GM19452 (cell line): Measurements from ENCODE around the gene EFHD1.
"Not testable (repeated sequence)": the region's sequence is repeated elsewhere in the genome, so short reads cannot be mapped to it uniquely, and the experiment has no call there.

Experiments
- ATAC-seq: cut with Tn5 transposase; IDR thresholded peaks from one replicate; pipeline ENCODE4 v1.9.1; 2021; ENCODE audit not compliant: unreplicated experiment

Gene EFHD1

GRCh38 chr2:232615339-232615738, 18.1 kb upstream of the EFHD1 start:
- ATAC-seq = no peak

DNA sequence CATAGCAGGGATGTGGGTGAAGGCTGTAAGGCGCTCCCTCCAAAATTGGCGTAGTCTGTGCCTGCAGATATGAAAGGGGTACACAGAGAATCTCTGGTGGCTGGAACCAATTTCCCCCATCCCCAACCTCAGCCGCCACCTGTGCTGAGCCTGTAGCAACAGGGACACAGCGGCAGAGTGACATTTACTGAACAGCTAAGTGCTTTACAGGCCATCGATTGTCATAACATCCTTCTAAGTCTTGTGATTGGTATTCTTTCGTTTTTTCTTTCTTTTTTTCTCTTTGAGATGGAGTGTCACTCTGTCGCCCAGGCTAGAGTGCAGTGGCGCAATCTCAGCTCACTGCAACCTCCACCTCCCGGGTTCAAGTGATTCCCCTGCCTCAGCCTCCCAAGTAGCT, 12.2 kb upstream of the EFHD1 start:
- no peak for ATAC-seq

DNA sequence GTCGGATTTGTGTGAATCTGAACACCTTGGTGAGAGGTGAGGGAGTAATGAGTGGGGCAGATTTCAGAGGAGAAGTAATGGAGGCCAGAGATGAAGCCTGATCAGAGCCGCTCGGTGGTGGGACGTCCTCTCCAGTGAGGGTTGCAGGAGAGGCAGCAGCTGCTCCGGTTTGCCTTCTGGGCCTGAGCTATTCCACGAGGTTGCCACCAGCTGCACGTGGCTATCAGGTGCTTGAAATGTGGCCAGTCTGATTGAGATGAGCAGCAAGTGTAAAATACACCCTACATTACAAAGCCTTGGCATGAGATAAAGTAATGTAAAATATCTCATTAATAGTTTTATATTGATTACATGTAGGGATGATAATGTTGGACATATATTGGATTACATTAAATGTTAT, 10.8 kb upstream of the EFHD1 start:
- ATAC-seq = no peak

DNA sequence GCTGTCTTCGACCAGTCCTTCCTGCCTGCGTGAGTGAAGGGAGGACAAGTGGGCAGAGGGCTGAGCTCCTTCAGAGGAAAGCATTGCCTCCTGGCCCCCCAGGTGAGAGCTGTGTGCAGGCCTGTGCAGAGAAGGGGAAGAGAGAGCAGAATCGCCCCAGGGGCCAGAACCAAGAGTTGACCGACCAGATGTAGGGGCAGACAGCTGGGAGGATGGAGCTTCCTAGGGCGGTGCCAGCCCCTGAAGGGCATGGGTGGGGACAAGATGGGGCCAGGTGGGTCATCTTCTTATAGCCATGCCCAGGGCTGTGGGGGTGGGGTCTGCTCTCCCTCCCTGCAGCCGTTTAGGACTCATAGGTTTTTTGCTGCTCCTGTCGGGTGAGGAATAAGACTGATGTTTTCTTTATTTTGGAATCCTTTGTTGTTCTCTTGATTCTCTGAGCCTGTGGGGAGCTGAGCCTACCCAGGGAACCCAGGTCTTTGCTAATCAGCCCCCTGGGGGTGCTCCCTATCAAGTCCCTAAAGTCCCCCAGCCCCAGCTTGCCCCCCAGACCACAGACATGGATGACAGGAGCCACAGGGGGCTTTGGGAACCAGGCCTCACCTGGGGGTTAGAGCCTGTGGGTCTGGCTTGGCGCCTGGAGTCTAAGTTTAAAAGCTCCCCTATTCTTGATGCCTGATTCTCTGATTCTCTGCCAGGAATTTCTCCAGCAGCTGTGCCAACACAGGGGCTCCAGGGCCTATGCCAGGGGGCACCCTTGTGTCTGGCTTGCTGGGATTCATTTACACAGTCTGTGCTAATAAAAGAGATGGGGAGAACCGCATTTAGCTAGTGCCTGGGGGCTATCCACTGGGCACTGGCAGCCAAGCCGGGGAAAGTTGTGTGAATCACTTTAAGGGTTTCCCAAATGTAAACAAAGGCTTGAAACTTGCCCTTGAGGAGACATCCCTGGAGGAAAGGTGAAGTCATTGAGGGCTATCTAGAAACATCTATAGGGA, 9.3 kb upstream of the EFHD1 start:
- ATAC-seq = no peak

DNA sequence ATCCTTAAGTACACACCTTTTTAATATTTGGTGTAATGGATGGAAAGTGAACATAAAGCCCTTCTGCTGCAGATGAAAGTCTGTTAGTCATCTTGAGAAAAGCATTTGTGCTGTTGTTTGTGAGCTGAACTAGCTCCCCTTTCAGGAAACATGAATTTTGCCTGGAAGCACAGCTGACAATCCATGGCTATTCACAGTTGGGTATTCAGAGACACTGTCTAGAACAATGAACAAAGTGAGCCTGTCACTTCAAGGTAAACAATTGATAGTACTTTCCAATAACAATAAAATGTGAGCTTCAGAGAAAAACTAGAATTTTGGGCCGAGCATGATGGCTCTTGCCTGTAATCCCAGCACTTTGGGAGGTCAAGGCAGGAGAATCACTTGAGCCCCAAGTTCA, 6.8 kb upstream of the EFHD1 start:
- no peak for ATAC-seq

- no peak for ATAC-seq
Measured at GRCh38 chr2:232628466-232629128, 4.8 kb upstream of the EFHD1 start.

DNA sequence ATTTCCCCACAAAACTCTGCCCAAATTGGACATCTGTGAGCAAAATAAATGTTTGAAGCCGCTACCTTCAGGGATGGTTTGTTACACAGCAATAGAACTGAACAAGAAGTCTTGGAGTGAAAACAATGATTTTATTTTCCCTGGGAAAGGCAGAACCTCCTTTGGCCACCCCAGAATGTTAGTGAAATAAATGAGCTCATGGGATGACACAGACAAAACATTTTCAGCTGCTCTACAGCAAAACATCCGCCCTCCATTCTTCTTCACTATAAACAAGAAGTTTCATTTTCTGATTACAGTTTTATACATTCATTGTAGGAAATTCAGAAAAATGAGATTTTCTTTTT, 4.3 kb upstream of the EFHD1 start:
- ATAC-seq = no peak

- no peak for ATAC-seq
Measured at GRCh38 chr2:232632229-232632903, 1.0 kb upstream of the EFHD1 start.

- ATAC-seq = no peak
Measured at GRCh38 chr2:232632904-232633412, 446 bp upstream of the EFHD1 start.

DNA sequence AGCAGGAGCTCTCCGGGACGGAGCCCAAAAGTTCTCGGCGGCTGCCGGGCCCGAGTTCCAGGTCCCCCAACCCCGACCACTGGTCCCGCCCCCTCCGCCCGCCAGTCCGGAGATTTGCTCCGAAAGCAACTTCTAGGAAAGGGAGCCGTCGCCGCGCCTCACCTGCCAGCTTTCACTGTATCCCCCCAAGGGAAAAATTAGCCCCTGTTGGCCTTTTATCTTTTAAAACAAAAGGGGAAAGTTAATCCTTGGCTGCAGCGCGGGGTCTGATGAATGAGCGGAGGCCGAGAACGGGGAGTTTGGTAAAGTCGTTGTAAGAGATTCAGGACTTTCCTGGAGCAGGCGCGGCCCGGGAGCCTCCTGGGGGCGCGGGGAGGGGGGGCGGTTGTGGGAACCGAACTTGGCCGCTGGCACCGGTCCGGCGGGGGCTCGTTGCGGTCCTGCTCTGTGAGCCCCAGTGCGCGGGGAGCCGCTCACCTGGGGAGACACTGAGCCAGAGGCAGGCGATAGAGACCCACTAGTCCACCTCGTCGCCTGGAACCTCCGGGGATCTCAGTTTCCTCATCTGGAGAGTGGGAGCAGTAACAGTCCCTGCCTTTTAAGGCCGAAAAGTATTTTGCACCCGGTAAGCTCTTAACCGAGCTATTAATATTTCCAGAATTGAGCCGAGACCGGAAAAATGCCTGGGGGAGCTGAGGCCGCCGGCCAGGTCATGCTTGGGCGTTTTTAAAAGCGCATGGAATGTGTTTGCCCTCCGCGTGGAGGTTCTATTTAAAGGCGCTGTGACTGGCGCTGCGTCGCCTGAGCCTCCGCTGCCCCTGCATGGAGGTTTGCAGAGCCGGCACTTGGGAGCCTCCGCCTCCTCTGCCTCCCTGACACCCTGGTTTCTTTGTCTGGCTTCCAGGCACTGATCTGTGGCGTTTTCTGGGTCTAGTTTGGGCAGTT, 1.1 kb downstream of the EFHD1 start:
- ATAC-seq = no peak

GRCh38 chr2:232635376-232635775, 2.0 kb downstream of the EFHD1 start:
- not testable (repeated sequence) for ATAC-seq

DNA sequence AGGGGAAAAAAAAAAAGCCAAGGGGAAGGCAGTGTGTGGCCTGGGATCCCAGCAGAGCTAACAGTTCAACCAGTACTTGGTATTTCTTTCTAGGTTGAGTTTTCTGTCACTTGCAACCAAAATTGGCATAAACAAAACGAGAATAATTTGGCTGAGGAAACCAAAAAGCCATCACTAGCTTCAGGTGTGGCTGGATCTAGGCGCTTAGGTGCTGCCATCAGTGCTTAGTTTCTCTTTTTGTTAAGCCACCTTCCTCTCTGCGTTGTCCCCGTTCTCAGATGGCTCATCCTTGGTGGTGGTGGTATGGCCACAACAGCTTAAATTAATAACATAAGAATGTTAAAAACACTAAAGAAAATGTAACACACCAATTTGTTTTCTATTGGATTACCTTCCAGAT, 2.4 kb downstream of the EFHD1 start:
- ATAC-seq = no peak

DNA sequence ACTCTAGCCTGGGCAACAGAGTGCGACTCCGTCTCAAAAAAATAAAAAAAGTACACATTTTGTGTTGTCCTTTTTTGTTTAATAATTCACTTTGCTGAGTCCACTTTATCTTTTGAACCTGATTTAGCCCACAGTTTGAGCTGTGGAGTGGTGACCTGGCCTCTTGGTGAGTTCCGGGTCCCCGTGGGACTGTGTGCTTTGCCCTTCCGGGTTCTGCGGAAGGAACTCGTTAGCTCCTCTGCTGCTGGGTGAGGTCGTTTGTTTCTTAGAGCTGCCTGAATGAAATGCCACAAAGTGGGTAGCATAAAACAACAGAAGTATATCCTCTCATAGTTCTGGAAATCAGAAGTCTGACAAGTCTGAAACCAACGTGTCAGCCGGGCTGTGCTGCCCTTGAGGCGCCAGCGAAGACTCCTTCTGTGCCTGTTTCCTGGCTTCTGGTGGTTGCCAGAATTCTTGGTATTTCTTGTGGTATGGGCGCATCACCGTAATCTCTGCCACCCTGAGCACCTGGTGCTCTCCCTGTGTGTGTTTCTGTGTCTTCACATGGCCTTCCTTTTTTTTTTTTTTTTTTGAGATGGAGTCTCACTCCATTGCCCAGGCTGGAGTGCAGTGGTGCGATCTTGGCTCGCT, 3.5 kb downstream of the EFHD1 start:
- no peak for ATAC-seq

DNA sequence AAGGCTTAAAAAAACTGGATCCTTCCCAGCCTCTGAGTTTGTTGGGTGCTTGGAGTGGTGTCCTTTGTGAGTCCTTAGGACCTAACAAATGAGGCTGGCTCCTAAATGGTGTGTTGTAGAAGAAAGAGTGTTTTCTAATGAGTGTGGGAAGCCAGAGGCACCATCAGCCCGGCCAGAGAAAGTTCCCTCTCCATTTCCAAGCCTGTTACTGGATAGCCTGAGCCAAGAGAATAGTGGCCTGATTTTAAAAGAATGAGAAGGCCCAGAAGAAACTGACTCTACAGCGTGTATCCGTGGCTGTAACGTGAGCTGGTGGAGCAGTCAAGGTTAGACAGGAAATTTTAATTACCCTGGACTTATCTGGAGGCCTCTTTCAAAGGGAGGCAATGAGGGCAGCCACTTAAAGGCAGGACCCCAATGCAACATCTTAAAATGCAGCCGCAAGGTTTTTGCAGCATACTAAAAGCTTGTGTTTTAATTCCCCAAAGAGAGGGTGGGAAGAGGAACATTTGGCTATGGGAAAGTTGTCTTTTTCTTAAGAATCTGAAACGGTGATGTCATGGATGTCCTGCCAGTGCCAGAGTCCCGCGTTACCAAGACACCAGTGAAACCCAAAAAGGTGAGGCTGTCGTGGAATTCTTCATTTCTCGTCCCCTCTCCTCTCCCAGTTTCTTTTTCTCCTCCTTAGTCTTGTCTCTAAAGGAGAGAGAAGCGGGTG, 4.6 kb downstream of the EFHD1 start:
- ATAC-seq = no peak

DNA sequence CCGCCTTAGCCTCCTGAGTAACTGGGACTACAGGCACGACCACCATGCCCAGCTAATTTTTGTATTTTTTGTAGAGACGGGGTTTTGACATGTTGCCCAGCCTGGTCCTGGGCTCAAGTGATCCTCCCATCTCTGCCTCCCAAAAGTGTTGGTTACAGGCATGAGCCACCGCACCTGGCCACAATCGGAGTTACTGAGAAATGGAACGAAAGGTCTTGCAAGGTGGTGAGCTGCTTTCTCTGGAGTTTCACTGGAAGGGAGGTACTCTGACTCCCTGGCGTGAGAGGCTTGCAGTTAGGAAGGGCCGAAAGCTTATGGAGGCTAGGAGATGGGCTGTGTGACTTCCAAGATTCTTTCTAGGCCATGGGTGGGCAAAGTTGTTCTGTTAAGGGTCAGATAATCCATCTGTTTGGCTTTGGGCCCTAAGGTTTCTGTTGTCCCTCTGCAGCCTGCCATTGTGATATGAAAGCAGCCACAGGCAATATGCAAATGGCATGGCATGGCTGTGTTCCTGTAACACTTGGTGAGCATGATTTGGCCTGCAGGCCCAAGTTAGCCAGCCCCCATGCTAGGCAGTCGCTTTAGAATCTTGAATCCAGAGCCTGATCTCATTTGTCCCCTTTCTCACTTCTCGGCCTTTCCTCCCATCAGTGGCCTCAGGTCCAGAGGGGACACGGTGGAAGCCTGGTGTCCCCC, 7.9 kb downstream of the EFHD1 start:
- no peak for ATAC-seq

DNA sequence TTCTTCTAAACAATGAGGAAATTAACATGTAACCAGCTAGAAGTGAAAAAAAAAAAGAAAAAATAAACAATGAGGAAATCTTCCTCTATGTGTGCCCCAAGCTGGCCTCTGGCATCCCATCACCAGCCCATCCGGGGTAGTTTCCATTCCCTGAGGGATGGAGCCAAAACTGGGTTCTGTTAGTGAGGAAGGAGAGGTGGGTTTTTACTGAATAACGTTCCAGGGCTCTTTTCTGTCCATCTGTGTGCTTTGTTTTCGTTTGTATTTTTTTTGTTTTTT, 9.7 kb downstream of the EFHD1 start:
- no peak for ATAC-seq

DNA sequence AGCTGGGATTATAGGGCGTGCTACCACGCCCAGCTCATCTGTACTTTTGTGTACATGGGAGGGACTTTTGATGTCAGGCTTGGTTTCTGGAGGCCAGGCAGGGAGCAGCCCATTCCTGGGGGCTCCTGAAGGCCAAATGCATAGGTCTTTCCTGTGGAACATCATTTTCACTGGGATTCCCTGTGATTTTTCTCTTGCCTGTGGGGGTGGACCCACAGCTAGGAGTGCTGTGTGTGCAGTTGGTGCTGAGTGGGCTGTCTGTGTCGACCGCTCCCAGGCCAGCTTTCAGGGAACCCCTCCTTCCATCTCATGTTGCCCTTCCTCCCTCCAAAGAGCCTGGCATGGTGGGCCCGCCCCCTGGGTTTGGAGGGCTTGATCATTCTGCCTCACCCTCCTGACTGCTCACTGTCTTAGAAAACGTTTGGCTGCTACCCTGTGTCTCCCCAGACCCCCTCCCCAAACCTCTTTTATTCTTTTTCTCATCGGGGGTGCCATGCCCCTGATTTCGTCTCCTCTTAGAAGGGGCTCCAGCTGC, 10.5 kb downstream of the EFHD1 start:
- no peak for ATAC-seq

DNA sequence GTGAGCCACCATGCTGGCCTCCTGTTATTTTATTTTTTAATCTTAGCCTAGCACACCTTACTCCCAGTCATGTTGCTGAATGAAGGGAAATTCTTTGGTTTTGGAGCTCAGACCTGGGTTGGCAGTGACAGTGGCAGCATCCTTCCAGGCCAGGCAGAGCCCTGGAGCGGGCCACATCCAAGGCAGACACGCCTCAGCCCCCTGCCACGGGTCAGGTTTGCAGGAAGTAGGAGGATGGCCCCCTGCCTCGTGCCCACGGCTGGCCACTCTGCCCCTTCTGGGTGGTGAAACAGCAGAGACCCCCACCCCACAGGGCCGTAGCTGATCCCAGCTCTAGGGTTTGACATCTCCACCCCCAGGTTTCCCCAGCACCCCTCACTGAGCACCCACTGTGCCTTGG, 11.7 kb downstream of the EFHD1 start:
- no peak for ATAC-seq

GRCh38 chr2:232646726-232647125, 13.3 kb downstream of the EFHD1 start:
- ATAC-seq = no peak
